SK-N-SH treated with all-trans-retinoic acid at 6 μM for 48 hours (cell line): ENCODE results near the gene UNKL.

ENCODE experiments used
- ATAC-seq: fragments of 200-7000 bp; cut with Tn5 transposase; 3 replicates; pipeline ENCODE4 v1.9.1; 2020; ENCODE audit warnings: mild to moderate bottlenecking, moderate library complexity
- CREB5 ChIP-seq: fragments of 250-450 bp; sonication (Bioruptor Pico); IDR thresholded peaks from 2 replicates; pipeline ENCODE4 v1.5.1; 2020; ENCODE audit warnings: low read depth, mild to moderate bottlenecking, moderate library complexity
- CSDC2 ChIP-seq: fragments of 250-450 bp; sonication (Bioruptor Pico); IDR thresholded peaks from 2 replicates; pipeline ENCODE4 v1.5.0; 2020; ENCODE audit warnings: mild to moderate bottlenecking, moderate library complexity
- CSRNP3 ChIP-seq: fragments of 250-450 bp; sonication (Bioruptor Pico); IDR thresholded peaks from 2 replicates; pipeline ENCODE4 v1.5.1; 2021; ENCODE audit warnings: mild to moderate bottlenecking, moderate library complexity
- ESRRG ChIP-seq: fragments of 250-450 bp; sonication (Bioruptor Pico); IDR thresholded peaks from 2 replicates; pipeline ENCODE4 v1.6.1; 2021; ENCODE audit warnings: mild to moderate bottlenecking
- GLIS3 ChIP-seq: fragments of 250-450 bp; sonication (Bioruptor Pico); IDR thresholded peaks from 2 replicates; pipeline ENCODE4 v1.5.0; 2020; ENCODE audit warnings: mild to moderate bottlenecking, moderate library complexity
- ISL1 ChIP-seq: fragments of 250-450 bp; sonication (Bioruptor Pico); IDR thresholded peaks from 2 replicates; pipeline ENCODE4 v2.1.2; 2022; ENCODE audit warnings: mild to moderate bottlenecking, moderate library complexity
- OSR1 ChIP-seq: fragments of 250-450 bp; sonication (Bioruptor Pico); IDR thresholded peaks from 2 replicates; pipeline ENCODE4 v1.8.0; 2022; ENCODE audit warnings: moderate library complexity, mild to moderate bottlenecking, inconsistent platforms
- PATZ1 ChIP-seq: fragments of 250-450 bp; sonication (Bioruptor Pico); IDR thresholded peaks from 2 replicates; pipeline ENCODE4 v1.8.0; 2020; ENCODE audit warnings: mild to moderate bottlenecking, moderate library complexity, borderline replicate concordance
- POU6F1 ChIP-seq: fragments of 250-450 bp; sonication (Bioruptor Pico); IDR thresholded peaks from 2 replicates; pipeline ENCODE4 v1.8.0; 2021; ENCODE audit warnings: low read depth, mild to moderate bottlenecking, moderate library complexity, borderline replicate concordance
- PPARA ChIP-seq: fragments of 250-450 bp; sonication (Bioruptor Pico); IDR thresholded peaks from 2 replicates; pipeline ENCODE4 v1.5.0; 2020; ENCODE audit warnings: mild to moderate bottlenecking, borderline replicate concordance
- RARB ChIP-seq: fragments of 250-450 bp; sonication (Bioruptor Pico); IDR thresholded peaks from 2 replicates; pipeline ENCODE4 v1.8.0; 2021; ENCODE audit warnings: mild to moderate bottlenecking, moderate library complexity
- SNAI2 ChIP-seq: fragments of 250-450 bp; sonication (Bioruptor Pico); IDR thresholded peaks from 2 replicates; pipeline ENCODE4 v1.5.0; 2020; ENCODE audit warnings: mild to moderate bottlenecking, moderate library complexity
- TCF4 ChIP-seq: fragments of 250-450 bp; sonication (Bioruptor Pico); IDR thresholded peaks from 2 replicates; pipeline ENCODE4 v1.8.0; 2021; ENCODE audit warnings: mild to moderate bottlenecking, moderate library complexity, borderline replicate concordance
- TSHZ2 ChIP-seq: fragments of 250-450 bp; sonication (Bioruptor Pico); IDR thresholded peaks from 2 replicates; pipeline ENCODE4 v1.5.0; 2020; ENCODE audit warnings: mild to moderate bottlenecking, moderate library complexity
- ZC3H10 ChIP-seq: fragments of 250-450 bp; sonication (Bioruptor Pico); IDR thresholded peaks from 2 replicates; pipeline ENCODE4 v1.5.1; 2021; ENCODE audit warnings: mild to moderate bottlenecking, moderate library complexity
- ZFP3 ChIP-seq: fragments of 250-450 bp; sonication (Bioruptor Pico); IDR thresholded peaks from 2 replicates; pipeline ENCODE4 v1.5.0; 2020; ENCODE audit warnings: mild to moderate bottlenecking, moderate library complexity
- ZFP30 ChIP-seq: fragments of 450-650 bp; formaldehyde crosslinking; IDR thresholded peaks from 2 replicates; pipeline ENCODE4 v1.5.0; 2022; ENCODE audit warnings: mild to moderate bottlenecking, moderate library complexity
- ZNF565 ChIP-seq: fragments of 450-650 bp; formaldehyde crosslinking; conservative IDR thresholded peaks from 2 replicates; pipeline ENCODE4 v1.5.0; 2020; ENCODE audit warnings: low read depth, mild to moderate bottlenecking, moderate library complexity
- ZNF70 ChIP-seq: fragments of 450-650 bp; formaldehyde crosslinking; IDR thresholded peaks from 2 replicates; pipeline ENCODE4 v1.5.0; 2020; ENCODE audit warnings: mild to moderate bottlenecking, moderate library complexity
- ZNF8 ChIP-seq: fragments of 450-650 bp; formaldehyde crosslinking; IDR thresholded peaks from 2 replicates; pipeline ENCODE4 v1.5.0; 2020; ENCODE audit warnings: mild to moderate bottlenecking, moderate library complexity

The UNKL gene

DNA sequence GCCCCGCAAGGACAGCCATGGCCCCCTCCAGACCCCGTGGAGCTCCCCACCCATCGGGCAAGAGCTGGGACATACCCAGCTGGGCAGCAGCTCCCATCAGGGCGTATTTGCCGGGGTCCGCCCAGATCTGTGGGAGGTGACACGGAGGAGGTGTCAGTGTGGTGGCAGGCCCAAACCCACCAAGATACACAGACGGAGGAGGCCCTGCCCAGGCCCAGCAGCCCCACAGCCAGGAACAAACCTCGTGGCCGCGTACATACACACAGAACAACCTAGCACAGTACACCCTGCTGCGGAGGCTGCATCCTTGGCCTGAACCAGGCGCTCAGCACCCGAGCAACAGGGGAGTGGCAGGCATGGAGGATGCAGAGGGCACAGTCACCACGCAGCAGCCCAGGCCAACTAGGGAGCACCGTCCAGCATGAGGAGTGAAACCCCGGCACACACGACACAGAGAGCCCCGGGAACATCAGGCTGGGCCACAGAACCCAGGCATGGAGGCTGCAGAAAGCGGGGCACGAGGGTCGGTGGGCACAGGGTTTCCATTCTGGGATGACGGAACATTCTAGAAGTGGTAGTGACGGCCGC is 34.8 kb upstream of the UNKL start:
- no peak for ATAC-seq
- TF ChIP-seq ZNF8 (CRISPR knock-in tag) (no peak), CREB5 (CRISPR knock-in tag) (no peak), CSRNP3 (CRISPR knock-in tag) (no peak), TSHZ2 (CRISPR knock-in tag) (no peak), SNAI2 (CRISPR knock-in tag) (no peak), ZNF70 (CRISPR knock-in tag) (no peak), GLIS3 (CRISPR knock-in tag) (no peak), ZC3H10 (no peak), RARB (CRISPR knock-in tag) (no peak), ZFP3 (no peak), ZFP30 (CRISPR knock-in tag) (no peak), PATZ1 (no peak), TCF4 (no peak), POU6F1 (CRISPR knock-in tag) (no peak), CSDC2 (CRISPR knock-in tag) (no peak), ISL1 (CRISPR knock-in tag) (no peak), OSR1 (CRISPR knock-in tag) (no peak), ESRRG (CRISPR knock-in tag) (no peak), PPARA (CRISPR knock-in tag) (no peak)

- TF ChIP-seq OSR1 (CRISPR knock-in tag) = no peak
- no peak for ATAC-seq
Observed at GRCh38 chr16:1448536-1449116, 34.1 kb upstream of the UNKL start.

DNA sequence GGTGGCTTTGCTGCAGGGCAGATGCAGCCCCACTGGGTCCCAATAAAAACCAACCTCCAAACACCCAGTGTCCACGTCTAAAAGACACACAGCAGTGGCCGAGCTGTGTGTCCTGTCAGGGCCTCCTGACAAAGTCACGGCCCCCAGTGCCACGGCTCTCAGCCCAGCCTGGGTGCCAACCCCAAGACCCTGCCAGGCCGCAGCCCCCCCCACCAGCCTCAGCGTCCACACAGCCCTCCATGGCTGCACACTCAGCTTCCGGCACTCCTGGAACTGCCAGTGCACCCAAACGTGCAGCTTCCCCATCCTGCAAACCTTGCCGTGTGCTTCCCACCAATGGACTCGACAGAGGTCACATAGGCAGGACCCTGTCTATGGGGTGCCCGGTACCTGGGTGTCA is 33.5 kb upstream of the UNKL start:
- ATAC-seq = no peak
- TF ChIP-seq GLIS3 (CRISPR knock-in tag) = no peak
- TF ChIP-seq ZNF70 (CRISPR knock-in tag) = no peak
- TF ChIP-seq SNAI2 (CRISPR knock-in tag) = no peak
- no peak for TF ChIP-seq ISL1 (CRISPR knock-in tag)
- TF ChIP-seq CREB5 (CRISPR knock-in tag) = no peak
- TF ChIP-seq ZNF565 (CRISPR knock-in tag) = no peak
